ENCODE results near the gene GPR37.

Gene GPR37

DNA sequence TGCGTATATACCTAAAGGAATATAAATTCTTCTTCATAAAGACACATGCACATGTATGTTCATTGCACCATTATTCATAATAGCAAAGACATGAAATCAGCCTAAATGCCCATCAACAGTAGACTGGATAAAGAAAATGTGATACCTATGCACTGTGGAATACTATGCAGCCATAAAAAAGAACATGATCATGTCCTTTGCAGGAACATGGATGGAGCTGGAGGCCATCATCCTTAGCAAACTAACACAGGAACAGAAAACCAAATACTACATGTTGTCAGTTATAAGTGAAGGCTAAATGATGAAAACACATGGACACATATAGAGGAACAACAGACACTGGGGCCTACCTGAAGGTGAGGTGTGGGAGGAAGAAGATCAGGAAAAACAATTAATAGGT lies 48.7 kb downstream of the GPR37 start:
- DNase-seq (ENCODE audit: low spot score) = no peak
- TF ChIP-seq, protein P1, sequence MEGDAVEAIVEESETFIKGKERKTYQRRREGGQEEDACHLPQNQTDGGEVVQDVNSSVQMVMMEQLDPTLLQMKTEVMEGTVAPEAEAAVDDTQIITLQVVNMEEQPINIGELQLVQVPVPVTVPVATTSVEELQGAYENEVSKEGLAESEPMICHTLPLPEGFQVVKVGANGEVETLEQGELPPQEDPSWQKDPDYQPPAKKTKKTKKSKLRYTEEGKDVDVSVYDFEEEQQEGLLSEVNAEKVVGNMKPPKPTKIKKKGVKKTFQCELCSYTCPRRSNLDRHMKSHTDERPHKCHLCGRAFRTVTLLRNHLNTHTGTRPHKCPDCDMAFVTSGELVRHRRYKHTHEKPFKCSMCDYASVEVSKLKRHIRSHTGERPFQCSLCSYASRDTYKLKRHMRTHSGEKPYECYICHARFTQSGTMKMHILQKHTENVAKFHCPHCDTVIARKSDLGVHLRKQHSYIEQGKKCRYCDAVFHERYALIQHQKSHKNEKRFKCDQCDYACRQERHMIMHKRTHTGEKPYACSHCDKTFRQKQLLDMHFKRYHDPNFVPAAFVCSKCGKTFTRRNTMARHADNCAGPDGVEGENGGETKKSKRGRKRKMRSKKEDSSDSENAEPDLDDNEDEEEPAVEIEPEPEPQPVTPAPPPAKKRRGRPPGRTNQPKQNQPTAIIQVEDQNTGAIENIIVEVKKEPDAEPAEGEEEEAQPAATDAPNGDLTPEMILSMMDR (IDR thresholded peaks at IDR 0.05; ENCODE audit: extremely low read depth, missing control alignments) = no peak

DNA sequence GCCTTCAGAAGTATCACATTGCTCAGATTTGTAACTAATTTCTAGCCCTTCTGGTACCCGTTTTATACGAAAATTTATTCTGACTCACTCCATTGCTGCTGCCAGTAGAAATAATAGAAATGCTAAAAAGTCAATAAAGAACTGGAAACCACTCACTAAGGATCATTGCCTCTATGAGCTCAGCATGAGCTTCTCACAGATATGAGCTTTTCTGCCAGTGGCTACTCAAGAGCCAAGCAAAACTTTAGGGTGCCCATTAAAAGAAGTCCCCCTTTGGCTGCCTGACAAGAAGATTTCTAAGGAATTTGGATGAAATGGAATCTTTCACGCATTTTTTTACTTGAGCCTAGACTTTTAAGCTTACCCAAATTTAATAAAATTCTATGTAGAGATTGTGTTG lies 52.5 kb downstream of the GPR37 start:
- TF ChIP-seq, protein P1 (IDR thresholded peaks at IDR 0.05; ENCODE audit: extremely low read depth, missing control alignments) = no peak
- DNase-seq (ENCODE audit: low spot score) = no peak

DNA sequence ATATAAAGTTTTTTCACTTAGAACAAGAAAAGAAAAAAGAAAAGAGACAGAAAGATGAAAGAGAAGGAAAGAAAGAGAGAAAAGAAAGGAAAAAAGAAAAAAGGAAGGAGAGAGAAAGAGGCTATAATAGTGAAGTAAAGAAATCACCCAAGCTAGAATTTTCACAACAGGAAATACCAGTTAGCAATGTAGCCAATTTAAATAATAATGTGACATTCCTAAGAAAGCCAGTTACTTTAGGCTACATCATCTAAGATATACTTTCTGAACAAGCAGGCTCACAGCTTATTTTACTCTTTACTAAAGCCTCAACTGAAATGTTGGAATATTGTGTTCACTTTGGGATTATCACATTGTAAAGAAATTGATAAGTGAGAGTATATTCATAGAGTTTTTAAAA lies 53.6 kb downstream of the GPR37 start:
- no peak for DNase-seq (ENCODE audit: low spot score)
- TF ChIP-seq, protein P1 (IDR thresholded peaks at IDR 0.05; ENCODE audit: extremely low read depth, missing control alignments) = no peak

DNA sequence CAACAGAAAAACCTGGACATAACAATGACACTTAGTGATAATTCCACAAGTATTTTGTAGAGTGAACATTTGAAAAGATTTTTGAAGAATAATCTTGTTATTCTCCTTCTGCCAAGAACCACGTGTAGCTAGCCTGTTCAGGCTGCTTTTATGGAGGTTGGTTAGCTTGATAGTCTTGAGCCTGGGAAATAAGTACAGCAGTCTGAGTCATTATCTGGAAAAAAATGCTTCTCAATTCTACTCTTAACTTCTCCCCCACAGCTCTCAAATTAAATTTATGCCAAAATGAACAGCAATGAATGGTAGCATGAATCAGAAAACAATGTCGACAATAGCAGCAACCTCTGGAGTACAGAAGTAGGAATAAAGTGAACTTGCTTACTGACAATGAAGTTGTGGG lies 63.2 kb downstream of the GPR37 start:
- DNase-seq (ENCODE audit: low spot score) = no peak
- TF ChIP-seq, protein P1 (IDR thresholded peaks at IDR 0.05; ENCODE audit: extremely low read depth, missing control alignments) = no peak

DNA sequence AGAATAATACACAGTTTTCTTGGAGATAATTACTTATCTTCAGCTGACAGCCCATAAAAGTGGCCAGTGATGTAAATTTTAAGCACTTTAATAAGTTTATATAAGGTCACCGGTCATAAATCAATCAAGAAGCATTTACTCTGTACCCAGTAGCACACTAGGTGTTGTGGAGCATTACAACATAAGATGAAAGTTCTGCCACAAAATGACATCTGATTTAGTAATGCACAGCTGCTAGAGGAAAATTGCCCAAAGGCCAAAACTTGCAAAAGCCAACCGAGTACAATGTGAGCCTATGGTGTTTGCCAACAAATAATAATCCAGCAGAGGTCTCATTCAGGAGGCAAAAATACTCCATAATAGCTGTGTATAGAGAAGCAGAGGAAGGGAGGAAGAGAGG lies 63.6 kb downstream of the GPR37 start:
- DNase-seq (ENCODE audit: low spot score) = no peak
- TF ChIP-seq, protein P1 (IDR thresholded peaks at IDR 0.05; ENCODE audit: extremely low read depth, missing control alignments) = no peak

DNA sequence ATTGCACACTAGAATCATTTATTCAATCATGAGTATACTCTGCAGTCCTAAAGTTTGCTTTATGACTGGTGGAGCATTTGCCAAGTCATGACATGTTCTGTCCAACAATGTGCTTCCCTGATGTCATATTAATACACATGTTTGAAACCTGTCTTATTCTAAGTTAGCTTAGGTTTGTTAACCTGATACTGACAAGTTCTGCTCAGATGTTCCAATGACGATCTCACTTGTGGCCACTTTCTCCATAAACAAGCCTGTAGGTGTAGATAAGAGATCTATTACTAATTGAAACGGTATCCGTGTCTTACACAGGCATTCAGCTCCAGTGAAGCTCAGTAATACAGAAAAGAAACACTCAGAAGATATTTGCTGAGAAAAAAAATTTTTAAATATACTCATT lies 64.9 kb downstream of the GPR37 start:
- no peak for DNase-seq (ENCODE audit: low spot score)
- TF ChIP-seq, protein P1 (IDR thresholded peaks at IDR 0.05; ENCODE audit: extremely low read depth, missing control alignments) = no peak

DNA sequence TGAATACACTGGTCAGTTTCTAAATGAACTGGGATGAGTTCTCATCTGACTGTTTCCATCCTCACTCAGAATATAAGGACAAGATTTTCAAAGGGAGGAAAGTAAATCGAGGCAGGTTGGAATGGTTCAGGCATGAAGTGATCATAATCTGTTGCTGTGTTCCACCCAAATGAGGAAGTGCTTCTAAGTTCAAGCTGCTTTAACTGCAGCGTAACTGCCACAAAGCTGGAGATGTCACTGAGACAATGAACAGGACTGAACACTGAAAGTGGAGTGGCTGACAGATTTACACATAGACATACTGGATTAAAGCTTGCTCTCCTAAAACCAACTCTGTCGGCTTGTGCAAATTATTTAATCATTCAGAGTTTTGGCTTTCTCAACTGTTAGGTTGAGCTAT lies 66.6 kb downstream of the GPR37 start:
- no peak for DNase-seq (ENCODE audit: low spot score)
- TF ChIP-seq, protein P1 (IDR thresholded peaks at IDR 0.05; ENCODE audit: extremely low read depth, missing control alignments) = no peak

Measured in GM20000 (cell line).